ENCODE measurements around the gene MCHR1.
"Not testable (repeated sequence)": the region's sequence is repeated elsewhere in the genome, so short reads cannot be mapped to it uniquely, and the experiment has no call there.

Gene MCHR1

GRCh38 chr22:40679249-40679963 lies at the start of gene MCHR1:
Gene MCHR1, plus strand, starts transcription at chr22:40679484. Its CDS starts 169 bp downstream, at chr22:40679653.
- peak; percentile 39 for DNase-seq (ENCODE audit: low spot score)

DNA sequence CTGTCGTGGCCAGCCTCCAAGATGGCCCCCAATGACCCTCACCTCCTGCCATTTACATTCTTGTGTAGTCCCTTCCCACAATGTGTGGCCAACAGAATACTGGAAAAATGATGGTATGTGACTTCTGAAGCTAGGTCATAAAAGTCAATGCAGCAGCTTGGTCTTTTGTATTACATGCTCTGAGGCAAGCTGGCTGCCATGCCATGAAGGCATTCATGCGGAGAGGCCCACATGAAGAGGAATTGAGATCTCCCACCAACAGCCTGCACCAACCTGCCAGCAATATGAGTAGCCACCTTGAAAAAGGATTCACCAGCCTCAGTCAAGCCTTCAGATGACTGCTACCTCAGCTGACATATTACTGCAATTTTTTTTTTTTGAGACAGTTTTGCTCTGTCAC lies 47.4 kb upstream of the MCHR1 start:
- DNase-seq (ENCODE audit: low spot score): no peak

DNA sequence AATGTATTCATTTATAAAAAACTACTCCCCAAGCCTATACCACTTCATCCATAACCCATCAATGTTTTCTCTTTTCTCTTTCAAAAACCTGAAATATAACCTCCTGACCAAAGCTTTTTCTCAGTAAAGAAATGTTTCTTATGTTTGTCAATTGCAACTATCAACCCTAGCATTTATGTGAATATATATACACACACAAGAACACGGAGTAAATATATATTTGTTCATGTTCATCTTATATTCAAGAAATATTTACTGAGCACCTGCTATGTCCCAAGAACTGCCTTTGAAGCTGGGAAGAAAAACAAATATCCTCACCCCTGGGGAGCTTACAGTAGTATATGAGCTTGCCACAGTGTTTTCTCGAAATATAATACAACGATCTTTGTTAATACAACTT lies 46.2 kb upstream of the MCHR1 start:
- no peak for DNase-seq (ENCODE audit: low spot score)

GRCh38 chr22:40634119-40634903 lies 45.0 kb upstream of the MCHR1 start:
- no peak for DNase-seq (ENCODE audit: low spot score)

DNA sequence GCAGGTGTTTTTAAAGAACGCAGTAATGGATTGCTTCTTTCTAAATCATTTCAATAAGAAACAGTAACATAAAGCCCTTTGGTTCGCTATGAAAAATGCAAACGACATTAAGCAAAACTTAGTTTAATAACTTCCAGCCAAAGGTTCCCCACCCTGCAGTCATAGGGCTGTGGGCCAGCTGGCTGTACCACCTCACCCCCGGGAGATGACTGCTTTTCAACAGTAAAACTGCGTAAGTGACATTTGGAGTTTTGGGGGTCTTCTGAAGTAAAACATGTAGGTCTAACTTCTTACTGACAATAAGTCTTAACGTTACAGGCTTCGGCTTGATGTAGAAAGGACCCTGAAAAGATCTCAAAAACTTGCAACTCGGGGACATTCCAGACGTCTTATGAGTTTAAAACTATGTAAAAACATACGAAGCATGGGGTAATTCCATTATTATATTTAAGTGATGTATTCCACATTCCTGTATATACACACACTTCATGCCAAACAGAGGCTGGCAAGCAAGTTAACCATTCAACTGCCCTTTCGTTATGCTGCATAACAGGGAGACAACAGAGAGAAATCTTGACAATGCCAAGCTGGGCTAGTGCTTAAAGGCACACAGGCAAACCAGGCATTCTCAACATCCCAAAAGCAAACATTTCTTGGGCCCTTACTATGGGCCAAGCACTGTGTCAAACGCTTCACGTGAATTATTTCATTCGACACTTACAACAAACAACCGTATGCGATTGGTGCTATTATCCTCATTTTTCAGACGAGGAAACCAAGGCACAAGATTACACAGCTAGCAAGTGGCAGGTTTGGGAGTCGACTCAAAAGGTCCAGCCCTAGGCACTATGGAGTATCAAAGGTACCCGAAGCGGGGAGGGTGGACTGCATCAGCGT lies 44.0 kb upstream of the MCHR1 start:
- DNase-seq (ENCODE audit: low spot score): no peak

GRCh38 chr22:40635940-40636379 lies 43.3 kb upstream of the MCHR1 start:
- DNase-seq (ENCODE audit: low spot score): no peak

DNA sequence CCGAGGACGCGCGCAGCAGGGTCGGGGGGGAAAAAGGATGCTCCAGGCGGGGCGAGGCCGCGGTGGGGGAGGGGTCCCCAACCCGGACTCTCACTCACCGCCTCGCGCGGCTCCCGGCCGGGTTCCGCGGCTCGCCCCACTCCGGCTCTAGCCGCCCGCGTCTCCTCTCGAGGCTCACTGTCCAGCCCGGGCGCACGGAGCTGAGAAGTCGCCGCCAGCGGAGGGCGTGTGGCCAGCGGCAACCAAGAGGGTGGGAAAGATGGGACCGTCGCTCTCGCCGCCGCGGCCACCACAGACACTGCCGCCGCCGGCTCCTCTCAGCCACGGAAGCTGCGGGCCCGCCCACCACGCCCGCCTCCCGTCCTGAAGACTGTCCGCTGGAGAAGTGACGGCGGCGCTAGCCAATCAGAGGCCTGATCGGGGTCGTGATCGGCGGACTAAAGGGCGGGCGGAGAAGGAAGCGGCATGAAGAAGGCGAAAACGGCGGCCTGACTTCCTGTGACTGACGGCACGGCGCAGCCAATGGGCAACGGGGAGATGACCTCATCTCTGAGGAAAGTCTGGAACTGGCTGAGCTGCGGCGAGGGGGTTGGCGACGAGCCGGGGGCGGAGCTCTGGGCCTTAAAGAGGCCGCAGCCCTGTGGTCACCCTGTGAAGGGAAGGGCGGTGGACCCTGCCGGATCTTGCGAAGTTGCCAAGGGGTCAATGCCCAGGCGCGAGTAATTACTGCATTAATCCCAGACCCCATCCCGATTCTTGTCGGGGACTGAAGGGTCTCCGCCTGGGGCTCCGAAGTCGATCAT lies 42.7 kb upstream of the MCHR1 start, which contains the start of gene MRTFA:
TSS of gene MRTFA (minus strand) at position 340 of the 803 bp plus-strand sequence.
- peak; percentile 95 for DNase-seq (ENCODE audit: low spot score)

DNA sequence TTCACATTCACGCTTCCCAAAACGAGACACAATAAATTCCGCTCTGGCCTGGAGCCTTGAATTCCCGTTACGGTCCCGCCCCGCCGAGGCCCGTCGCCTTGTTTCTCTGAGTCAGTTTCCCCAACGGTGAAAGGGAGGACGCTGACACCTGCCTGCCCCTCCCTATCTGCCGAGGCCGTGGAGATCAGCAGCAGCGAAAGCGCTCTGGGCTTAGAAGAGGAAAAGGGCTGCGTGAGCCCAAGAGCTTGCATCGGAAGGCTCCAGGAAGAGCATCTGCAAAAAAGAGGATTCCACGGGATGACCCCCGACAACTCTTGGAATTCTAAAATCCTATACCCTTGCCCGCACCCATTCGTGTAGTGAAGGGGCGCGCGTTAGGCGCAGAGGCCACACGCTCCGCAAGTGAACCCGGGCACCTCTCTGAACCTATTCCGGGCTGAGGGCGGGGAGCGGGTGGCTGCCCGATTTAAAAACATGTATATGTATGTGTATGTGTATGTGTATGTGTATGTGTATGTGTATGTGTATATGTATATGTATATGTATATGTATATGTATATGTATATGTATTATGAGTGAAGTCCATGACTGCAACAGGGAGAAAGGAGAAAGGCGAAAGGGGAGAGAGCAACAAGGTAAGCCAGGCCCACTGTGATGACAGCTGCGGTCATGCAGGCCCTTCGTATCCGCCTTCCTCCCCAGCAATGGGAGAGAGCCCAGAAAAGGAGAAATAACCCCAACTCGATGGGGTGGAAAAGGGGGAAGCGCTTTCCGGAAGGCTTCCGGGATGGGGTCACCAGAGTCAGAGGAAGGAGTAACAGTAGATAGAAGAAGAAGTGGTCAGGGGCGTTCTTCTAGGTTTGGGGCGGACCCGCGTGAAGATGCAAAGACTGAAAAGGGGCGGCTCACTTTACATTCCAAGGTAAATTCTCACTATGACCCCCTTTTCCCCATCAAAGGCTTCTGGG lies 41.8 kb upstream of the MCHR1 start:
- DNase-seq (ENCODE audit: low spot score): peak; percentile 53

DNA sequence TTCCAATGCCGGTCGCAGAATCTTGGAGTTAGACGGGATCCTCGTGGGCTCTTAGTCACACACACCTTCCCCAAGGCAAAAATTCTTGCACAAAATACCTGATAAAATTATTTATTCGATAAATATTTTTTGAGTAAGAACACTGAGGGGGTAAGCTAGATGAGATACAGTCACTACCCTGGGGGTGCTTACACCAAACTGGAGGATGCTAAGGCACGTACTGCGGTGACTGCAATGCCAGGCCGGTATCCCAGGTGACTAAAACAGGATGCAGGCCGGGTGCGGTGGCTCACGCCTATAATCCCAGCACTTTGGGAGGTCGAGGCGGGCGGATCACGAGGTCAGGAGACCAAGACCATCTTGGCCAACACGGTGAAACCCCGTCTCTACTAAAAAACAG lies 41.0 kb upstream of the MCHR1 start:
- no peak for DNase-seq (ENCODE audit: low spot score)

DNA sequence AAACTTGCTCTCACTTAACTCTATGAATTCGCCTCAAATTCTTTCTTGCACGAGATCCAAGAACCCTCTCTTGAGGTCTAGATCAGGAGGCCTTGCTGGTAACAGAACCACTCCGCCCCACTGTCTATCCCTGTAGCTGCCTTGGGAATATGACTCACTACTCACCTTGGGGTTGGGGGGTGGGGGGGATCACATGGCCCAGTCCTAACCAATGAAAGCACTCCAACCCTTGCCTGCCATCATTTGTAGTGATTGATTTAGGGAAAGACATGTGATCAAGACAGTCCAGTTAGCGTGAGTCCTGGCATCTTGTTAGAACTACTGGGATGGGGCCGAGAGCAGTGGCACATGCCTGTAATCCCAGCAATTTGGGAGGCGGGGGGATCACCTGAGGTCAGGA lies 38.0 kb upstream of the MCHR1 start:
- no peak for DNase-seq (ENCODE audit: low spot score)

DNA sequence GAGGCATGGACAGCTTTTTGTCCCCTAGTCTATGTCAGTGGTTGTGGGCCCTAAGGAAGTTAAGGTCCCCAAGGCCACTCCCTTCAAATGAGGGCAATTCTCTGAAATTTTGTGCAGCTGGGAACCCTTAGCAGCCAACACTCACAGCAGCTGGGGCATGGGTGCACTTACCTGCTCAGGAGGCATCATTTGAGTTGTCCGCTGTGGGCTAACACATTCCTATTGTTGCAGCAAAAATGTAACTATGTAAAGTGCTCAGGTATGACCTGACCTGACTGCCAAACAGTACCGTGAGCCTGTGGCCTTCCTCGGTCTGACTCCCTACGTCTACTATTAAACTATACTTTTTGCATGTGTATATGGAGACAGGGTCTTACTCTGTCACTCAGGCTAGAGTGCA lies 37.0 kb upstream of the MCHR1 start:
- no peak for DNase-seq (ENCODE audit: low spot score)

- DNase-seq (ENCODE audit: low spot score): no peak
Measured at GRCh38 chr22:40645579-40646197, 33.6 kb upstream of the MCHR1 start.

- DNase-seq (ENCODE audit: low spot score): no peak
Measured at GRCh38 chr22:40648386-40648785, 30.9 kb upstream of the MCHR1 start.

GRCh38 chr22:40651057-40651456 lies 28.2 kb upstream of the MCHR1 start:
- no peak for DNase-seq (ENCODE audit: low spot score)

- peak; percentile 96 for DNase-seq (ENCODE audit: low spot score)
Measured at GRCh38 chr22:40651563-40652501, 27.5 kb upstream of the MCHR1 start.

- no peak for DNase-seq (ENCODE audit: low spot score)
Measured at GRCh38 chr22:40653361-40653760, 25.9 kb upstream of the MCHR1 start.

GRCh38 chr22:40654522-40655167 lies 24.6 kb upstream of the MCHR1 start:
- DNase-seq (ENCODE audit: low spot score): peak; percentile 74

DNA sequence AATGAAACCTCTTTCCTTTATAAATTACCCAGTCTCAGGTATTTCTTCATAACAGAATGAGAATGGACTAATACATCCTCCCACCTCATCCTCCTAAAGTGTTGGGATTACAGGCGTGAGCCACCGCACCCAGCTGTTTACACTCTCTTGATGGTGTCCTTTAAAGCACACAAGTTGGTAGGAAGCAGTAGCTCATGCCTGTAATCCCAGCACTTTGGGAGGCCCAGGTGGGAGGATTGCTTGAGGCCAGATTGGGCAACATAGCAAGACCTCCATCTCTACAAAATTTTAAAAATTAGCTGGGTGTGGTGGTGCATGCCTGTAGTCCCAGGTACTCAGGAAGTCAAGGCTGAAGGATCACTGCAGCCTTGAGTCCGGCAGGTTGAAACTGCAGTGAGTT lies 23.3 kb upstream of the MCHR1 start:
- not testable (repeated sequence) for DNase-seq (ENCODE audit: low spot score)

Data from AG20443 (cell line).